Osteoblast (primary cell): ENCODE measurements around the gene CTAG2. TPM values are rescaled to one million over a fixed set of nuclear protein-coding genes. Genes with fewer than 3 reads are reported as not detected.

Experiments
- DNase-seq: peaks from one replicate; pipeline ENCODE4 v3.0.0; 2011; ENCODE audit warnings: low spot score, mixed read lengths; ENCODE audit not compliant: insufficient read length; ENCODE audit errors: missing footprints
- H2AFZ ChIP-seq: 2 replicates; pipeline ENCODE4 v1.6.0; 2011; ENCODE audit warnings: mild to moderate bottlenecking, low read length
- H3K27ac ChIP-seq: 2 replicates; pipeline ENCODE4 v1.5.1; 2011; ENCODE audit warnings: mild to moderate bottlenecking, low read depth, low read length, moderate library complexity
- H3K27me3 ChIP-seq: 2 replicates; pipeline ENCODE4 v1.6.0; 2012; ENCODE audit warnings: mild to moderate bottlenecking, control low read depth, inconsistent platforms, low read length, moderate library complexity; ENCODE audit not compliant: insufficient read depth
- H3K36me3 ChIP-seq: 2 replicates; pipeline ENCODE4 v1.5.1; 2011; ENCODE audit warnings: mild to moderate bottlenecking, low read length, control low read depth, moderate library complexity; ENCODE audit not compliant: insufficient read depth
- H3K4me1 ChIP-seq: 2 replicates; pipeline ENCODE4 v1.5.1; 2011; ENCODE audit warnings: mild to moderate bottlenecking, low read length, control low read depth, moderate library complexity; ENCODE audit not compliant: insufficient read depth
- H3K4me2 ChIP-seq: 2 replicates; pipeline ENCODE4 v1.6.0; 2011; ENCODE audit warnings: mild to moderate bottlenecking, low read length; ENCODE audit not compliant: insufficient read depth
- H3K4me3 ChIP-seq: fragments of 200-600 bp; sonication (generic); 3 replicates; pipeline ENCODE4 v1.5.1; 2012; ENCODE audit warnings: mild to moderate bottlenecking, low read length, inconsistent platforms; ENCODE audit not compliant: insufficient read depth
- H3K79me2 ChIP-seq: 2 replicates; pipeline ENCODE4 v1.6.0; 2012; ENCODE audit warnings: mild to moderate bottlenecking, low read length, control low read depth, inconsistent platforms; ENCODE audit not compliant: insufficient read depth
- H3K9me3 ChIP-seq: 2 replicates; pipeline ENCODE4 v1.5.1; 2011; ENCODE audit warnings: low read depth, low read length, control low read depth
- H4K20me1 ChIP-seq: 2 replicates; pipeline ENCODE4 v1.6.0; 2012; ENCODE audit warnings: mild to moderate bottlenecking, low read length, control low read depth; ENCODE audit not compliant: insufficient read depth
- CTCF ChIP-seq: IDR thresholded peaks from 2 replicates; pipeline ENCODE4 v1.5.1; 2011; ENCODE audit warnings: mild to moderate bottlenecking, low read depth, low read length, moderate library complexity; ENCODE audit errors: extremely low read depth
- total RNA-seq: library from RNA; depleted of rRNA; stranded (reverse); fragments of >200 nt; gene quantifications from 2 replicates; pipeline ENCODE4 v1.2.3, GENCODE V29; 2012

The CTAG2 gene
- total RNA-seq, 1 donor = 13.8 TPM

DNA sequence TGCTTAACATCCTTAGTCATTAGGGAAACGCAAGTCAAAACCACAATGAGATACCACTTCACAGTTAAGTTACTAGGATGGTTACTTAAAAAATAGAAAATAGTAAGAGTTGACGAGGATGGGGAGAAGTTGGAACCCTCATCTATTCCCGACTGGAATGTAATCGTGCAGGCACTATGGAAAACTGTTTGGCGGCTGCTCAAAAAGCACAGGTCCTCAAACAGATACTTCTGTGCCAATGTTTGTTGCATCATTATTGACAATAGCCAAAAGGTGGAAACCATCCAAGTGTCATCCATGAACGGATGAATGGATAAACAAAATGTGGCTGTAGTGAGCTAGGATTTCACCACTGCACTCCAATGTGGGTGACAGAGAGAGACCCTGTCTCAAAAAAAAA is 46.0 kb downstream of the CTAG2 start:
- no peak for TF ChIP-seq CTCF
- no peak for DNase-seq
- H3K79me2 ChIP-seq = no peaks in the 10 kb centered on the region

DNA sequence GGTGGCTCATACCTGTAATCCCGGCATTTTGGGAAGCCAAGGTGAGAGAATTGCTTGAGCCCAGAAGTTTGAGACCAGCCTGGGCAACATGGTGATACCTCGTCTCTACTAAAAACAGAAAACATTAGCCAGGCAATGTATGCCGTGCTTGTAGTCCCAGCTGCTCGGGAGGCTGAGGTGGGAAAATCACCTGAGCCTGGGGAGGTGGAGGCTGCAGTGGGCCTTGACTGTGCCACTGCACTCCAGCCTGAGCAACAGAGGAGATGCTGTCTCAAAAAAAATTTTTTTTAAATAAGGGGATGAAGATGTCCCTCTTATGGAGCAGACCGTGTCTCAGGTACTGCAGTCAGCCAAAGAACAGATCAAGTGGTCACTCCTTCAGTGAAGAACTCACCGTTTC is 47.8 kb downstream of the CTAG2 start:
- Histone ChIP-seq H3K4me1 (peaks cover 15% of the 10 kb centered on the region), H3K79me2 (no peaks in the 10 kb centered on the region), H3K4me2 (no peak overlapping the region), H3K27me3 (no peaks in the 10 kb centered on the region), H2AFZ (no peak overlapping the region), H3K9me3 (no peaks in the 10 kb centered on the region), H4K20me1 (no peaks in the 10 kb centered on the region), H3K4me3 (no peak overlapping the region), H3K36me3 (no peaks in the 10 kb centered on the region), H3K27ac (no peak overlapping the region)
- no peak for DNase-seq
- TF ChIP-seq CTCF = no peak

More for the DNA sequence above, 46.0 kb downstream of the CTAG2 start:
- peaks cover 6% of the 10 kb centered on the region for H3K4me1 ChIP-seq
- H2AFZ ChIP-seq = no peak overlapping the region
- no peaks in the 10 kb centered on the region for H3K36me3 ChIP-seq
- H3K27ac ChIP-seq = no peak overlapping the region
- H3K4me3 ChIP-seq = no peak overlapping the region
- H4K20me1 ChIP-seq = no peaks in the 10 kb centered on the region
- H3K4me2 ChIP-seq = no peak overlapping the region
- no peaks in the 10 kb centered on the region for H3K27me3 ChIP-seq
- no peaks in the 10 kb centered on the region for H3K9me3 ChIP-seq

DNA sequence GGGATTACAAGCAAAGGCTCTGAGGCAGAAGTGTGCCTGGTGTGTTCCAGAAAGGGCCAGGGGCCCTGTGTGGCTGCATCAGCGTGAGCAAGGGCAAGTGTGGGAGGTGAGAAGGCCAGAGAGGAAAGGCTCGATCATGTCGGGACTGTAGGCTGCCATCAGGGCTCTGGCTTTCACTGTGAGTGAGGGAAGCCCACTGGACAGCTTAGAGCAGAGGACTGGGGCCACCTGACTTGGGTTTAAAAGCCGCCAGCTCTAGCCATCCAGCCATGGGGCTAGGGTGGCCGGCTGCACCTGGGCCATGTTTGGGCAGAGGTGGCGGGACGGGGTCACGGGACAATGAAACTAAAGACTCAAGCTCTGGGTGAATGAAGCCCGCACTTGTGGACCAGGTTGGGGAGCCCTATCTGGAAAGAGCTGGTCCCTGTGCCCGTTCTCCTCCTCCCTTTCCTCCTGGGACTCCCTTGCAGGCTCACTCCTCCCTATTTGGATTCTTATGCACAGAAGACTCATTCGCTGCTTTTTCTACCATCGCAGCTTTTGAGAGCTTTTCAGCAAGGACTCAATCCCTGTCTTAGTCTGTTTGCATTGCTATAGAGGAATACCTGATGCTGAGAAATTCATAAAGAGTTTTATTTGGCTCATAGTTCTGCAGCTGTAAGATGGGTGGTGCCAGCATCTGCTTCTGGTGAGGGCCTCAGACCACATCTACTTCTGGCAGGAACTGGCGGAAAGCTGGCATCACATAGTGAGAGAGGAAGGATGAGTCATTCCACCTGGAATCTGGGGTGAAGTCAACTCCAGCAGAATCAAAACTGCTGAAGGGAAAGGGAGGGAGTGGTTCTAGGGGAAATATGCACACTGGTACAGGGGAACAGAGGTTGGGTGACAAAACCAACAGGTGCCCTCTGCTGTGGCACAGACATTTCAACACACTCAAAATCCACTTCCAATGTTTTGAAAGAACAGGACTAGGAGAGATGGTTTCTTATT is 49.6 kb downstream of the CTAG2 start:
- DNase-seq = peak; percentile 88
- Histone ChIP-seq H3K27me3 (no peaks in the 10 kb centered on the region), H4K20me1 (no peaks in the 10 kb centered on the region), H3K79me2 (no peaks in the 10 kb centered on the region), H3K4me2 (peak overlapping the region; percentile 23), H3K27ac (no peak overlapping the region), H3K4me3 (no peak overlapping the region), H3K4me1 (peaks cover 19% of the 10 kb centered on the region), H3K36me3 (no peaks in the 10 kb centered on the region), H2AFZ (no peak overlapping the region), H3K9me3 (no peaks in the 10 kb centered on the region)
- TF ChIP-seq CTCF = no peak

- no peak overlapping the region for H3K4me2 ChIP-seq
- no peaks in the 10 kb centered on the region for H3K9me3 ChIP-seq
- H3K79me2 ChIP-seq = no peaks in the 10 kb centered on the region
- no peak overlapping the region for H3K27ac ChIP-seq
- peaks cover 19% of the 10 kb centered on the region for H3K4me1 ChIP-seq
- no peak overlapping the region for H3K4me3 ChIP-seq
- DNase-seq = peak; percentile 66
- H2AFZ ChIP-seq = no peak overlapping the region
- TF ChIP-seq CTCF = no peak
- no peaks in the 10 kb centered on the region for H4K20me1 ChIP-seq
- no peaks in the 10 kb centered on the region for H3K36me3 ChIP-seq
- no peaks in the 10 kb centered on the region for H3K27me3 ChIP-seq
Measured at GRCh38 chrX:154602766-154603437, 50.5 kb downstream of the CTAG2 start.
